AG10803 (cell line): Measurements from ENCODE around the gene KCNIP4.

Source experiments
- DNase-seq: peaks from one replicate; pipeline ENCODE4 v3.0.0; 2010; ENCODE audit warnings: low read depth
- H3K4me3 ChIP-seq: 2 replicates; pipeline ENCODE4 v1.5.1; 2011; ENCODE audit warnings: mild to moderate bottlenecking, low read length, control low read depth
- TF ChIP-seq, protein P1 (sequence below): conservative IDR thresholded peaks from 2 replicates; pipeline ENCODE4 v1.5.1; 2011; ENCODE audit warnings: mild to moderate bottlenecking, low read length, control low read depth, inconsistent platforms

KCNIP4 gene

DNA sequence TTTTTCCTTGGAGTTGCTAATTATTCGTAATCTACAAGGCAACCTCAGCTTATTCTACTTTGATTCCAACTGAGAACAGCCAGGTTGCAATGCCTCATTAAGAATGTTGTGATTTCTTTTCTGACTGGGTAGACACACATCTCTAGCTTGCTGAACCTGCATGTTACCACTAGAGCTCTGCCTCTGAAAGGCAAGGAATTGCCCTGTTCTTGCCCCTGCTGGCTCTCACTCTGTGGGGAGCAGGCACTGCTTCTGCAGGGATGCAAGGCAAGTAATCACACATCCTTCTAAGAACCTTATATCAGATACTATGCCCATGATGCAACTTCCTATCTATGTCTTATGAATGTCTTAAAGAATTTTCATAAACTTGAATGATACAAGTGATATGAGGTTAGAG lies 745.2 kb downstream of the KCNIP4 start:
- no peak overlapping the region for H3K4me3 ChIP-seq
- TF ChIP-seq, protein P1, sequence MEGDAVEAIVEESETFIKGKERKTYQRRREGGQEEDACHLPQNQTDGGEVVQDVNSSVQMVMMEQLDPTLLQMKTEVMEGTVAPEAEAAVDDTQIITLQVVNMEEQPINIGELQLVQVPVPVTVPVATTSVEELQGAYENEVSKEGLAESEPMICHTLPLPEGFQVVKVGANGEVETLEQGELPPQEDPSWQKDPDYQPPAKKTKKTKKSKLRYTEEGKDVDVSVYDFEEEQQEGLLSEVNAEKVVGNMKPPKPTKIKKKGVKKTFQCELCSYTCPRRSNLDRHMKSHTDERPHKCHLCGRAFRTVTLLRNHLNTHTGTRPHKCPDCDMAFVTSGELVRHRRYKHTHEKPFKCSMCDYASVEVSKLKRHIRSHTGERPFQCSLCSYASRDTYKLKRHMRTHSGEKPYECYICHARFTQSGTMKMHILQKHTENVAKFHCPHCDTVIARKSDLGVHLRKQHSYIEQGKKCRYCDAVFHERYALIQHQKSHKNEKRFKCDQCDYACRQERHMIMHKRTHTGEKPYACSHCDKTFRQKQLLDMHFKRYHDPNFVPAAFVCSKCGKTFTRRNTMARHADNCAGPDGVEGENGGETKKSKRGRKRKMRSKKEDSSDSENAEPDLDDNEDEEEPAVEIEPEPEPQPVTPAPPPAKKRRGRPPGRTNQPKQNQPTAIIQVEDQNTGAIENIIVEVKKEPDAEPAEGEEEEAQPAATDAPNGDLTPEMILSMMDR: no peak
- DNase-seq: no peak

DNA sequence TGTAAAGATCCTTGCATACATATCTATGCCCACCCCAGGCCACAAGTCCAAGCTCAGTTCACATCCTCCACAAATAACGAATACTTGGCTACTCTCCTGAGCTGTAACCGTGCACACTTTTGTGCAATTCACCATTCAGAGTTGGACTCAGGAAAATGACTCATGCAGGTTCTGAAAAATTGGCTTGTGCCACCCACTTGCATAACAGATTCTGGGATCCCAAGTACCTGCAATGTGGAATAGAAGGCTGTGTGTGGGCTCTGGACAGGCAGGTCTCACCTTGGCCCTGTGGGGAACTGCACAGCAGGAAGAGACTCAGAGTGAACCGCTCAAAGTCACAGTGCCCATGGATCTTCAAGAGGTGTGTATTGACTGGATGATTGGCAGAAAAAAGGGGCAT lies 745.6 kb downstream of the KCNIP4 start:
- TF ChIP-seq, protein P1: no peak
- DNase-seq: no peak
- no peak overlapping the region for H3K4me3 ChIP-seq

DNA sequence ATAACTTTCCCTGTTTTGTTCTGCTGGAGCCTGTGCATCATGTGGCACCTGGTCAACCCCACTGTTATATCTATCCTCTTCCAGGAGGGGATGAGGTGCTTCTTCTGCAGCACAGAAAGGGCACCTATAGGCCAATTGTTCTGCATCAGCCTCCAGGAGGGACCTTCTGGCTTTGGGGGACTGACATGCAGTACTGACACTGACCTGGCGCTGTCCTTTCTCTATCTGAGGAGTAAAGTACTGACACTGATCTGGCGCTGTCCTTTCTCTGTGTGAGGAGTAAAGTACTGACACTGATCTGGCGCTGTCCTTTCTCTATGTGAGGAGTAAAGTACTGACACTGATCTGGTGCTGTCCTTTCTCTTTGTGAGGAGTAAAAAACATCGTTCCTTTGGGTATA lies 749.9 kb downstream of the KCNIP4 start:
- no peak overlapping the region for H3K4me3 ChIP-seq
- no peak for DNase-seq
- TF ChIP-seq, protein P1: no peak

DNA sequence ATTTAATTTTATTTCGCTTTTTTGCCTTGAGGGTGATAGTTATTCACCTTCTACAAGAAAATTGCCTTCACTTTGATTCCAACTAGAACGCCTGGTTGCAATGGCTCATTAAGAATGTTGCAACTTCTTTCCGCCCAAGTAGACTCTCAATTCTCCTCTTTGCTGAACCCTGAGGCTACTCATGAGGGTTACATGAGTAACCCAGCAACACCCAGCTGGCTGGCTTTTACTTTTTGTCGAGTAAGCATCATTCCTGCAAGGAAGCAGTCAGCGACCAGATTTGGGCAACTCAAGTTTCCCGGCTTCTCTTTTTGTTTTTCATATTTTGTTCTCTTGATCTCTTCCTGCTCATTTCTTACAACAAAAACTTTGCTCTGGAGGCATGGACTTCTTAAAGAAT lies 752.9 kb downstream of the KCNIP4 start:
- TF ChIP-seq, protein P1: no peak
- DNase-seq: no peak
- no peak overlapping the region for H3K4me3 ChIP-seq

DNA sequence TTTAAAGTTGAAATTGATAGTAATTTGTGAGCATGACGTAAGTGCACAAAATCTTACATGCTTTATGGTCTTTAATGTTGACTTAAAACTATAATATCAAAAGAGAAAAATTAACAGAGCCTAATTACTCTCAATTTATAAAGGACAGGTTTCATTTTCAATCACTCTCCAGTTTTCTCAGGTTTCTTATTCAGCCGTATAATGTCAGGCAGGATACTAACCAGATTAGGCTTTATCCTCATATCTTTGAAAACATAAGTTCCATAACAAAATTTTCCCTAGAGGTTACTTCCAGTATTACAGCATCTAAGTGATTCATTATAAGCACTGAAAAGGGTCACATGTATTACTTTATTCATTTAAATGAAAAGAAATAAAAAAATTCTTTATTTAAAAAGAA lies 756.2 kb downstream of the KCNIP4 start:
- no peak overlapping the region for H3K4me3 ChIP-seq
- DNase-seq: no peak
- TF ChIP-seq, protein P1: no peak

DNA sequence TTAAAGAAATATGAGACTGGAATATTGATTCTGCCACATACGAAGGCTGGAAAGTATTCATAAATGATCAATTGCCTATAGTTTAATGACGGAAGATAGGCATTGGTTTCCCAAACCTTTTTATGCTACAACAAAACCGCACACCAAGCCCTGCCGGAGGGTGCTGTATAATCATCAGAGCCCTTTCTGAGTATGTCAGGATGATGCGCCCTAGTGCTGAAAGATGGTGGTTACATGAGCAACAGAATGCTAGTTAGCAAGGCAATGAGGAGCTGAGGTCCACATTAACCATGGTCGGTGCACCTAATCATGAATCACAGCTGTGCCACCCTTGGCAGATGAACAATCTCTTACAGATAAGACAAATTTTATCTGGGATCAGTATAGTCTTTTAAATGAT lies 757.3 kb downstream of the KCNIP4 start:
- no peak overlapping the region for H3K4me3 ChIP-seq
- TF ChIP-seq, protein P1: no peak
- no peak for DNase-seq

DNA sequence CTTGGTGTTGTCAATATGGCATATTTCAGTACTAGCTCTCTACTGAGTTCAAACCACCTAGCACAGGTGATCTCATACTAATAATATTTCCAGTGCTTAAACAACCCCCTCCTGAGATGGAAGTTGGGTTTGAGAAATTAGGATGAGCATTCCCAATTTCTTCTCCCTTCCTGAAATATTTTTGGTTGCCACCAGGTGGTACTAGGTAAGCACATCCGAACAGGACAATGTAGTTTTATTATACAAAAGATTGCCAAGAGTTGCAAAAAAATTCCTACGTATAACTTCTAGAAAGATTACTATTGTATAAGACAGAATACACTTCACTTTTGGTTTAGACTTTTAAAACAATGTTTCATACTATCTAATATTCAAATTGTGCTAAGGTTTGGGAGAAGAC lies 763.8 kb downstream of the KCNIP4 start:
- DNase-seq: no peak
- H3K4me3 ChIP-seq: no peak overlapping the region
- TF ChIP-seq, protein P1: no peak
